T-helper 1 cell treated with Interleukin-12 subunit alpha and Interleukin-12 subunit beta and Interleukin-4 antibody, amounts not matched to agents 30 μg/mL and 1 μg/mL, for 36 hours (primary cell): ENCODE measurements around the gene MYO9A.
"Not testable (repeated sequence)": the region's sequence is repeated elsewhere in the genome, so short reads cannot be mapped to it uniquely, and the experiment has no call there.

ENCODE experiments used
- H3K27ac Mint-ChIP-seq: one replicate; pipeline ENCODE4 v1.8.0; 2021; ENCODE audit warnings: mild to moderate bottlenecking, mixed read lengths
- H3K27me3 Mint-ChIP-seq: one replicate; pipeline ENCODE4 v1.8.0; 2021; ENCODE audit warnings: low read depth, mixed read lengths
- H3K36me3 Mint-ChIP-seq: one replicate; pipeline ENCODE4 v1.8.0; 2021; ENCODE audit warnings: low read depth, mixed read lengths
- H3K4me1 Mint-ChIP-seq: one replicate; pipeline ENCODE4 v1.8.0; 2021; ENCODE audit warnings: low read depth, mixed read lengths
- H3K4me3 Mint-ChIP-seq: one replicate; pipeline ENCODE4 v1.8.0; 2021; ENCODE audit warnings: mild to moderate bottlenecking, moderate library complexity, mixed read lengths
- H3K9me3 Mint-ChIP-seq: one replicate; pipeline ENCODE4 v1.8.0; 2021; ENCODE audit warnings: mixed read lengths

MYO9A gene

DNA sequence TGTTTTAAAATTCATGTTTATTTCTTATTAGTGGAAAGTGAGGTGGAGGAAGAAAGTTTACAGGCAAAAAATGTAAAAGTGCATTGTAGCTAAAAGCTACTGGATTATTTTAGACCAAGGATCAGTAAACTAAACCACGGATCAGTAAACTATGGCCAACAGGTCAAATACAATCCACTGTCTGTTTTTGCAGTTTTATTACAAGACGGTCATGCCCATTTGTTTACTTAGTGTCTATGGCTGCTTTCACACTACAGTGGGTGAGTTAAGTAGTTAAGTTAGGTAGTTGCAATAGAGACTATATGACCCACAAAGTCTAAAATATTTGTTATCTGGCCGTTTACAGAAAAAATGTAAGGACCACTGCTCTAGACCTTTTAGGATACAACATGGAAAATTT, 225.6 kb downstream of the MYO9A start:
- H3K4me1 Mint-ChIP-seq = no peaks in the 10 kb centered on the region
- H3K27ac Mint-ChIP-seq = no peak overlapping the region
- H3K4me3 Mint-ChIP-seq = no peak overlapping the region
- no peaks in the 10 kb centered on the region for H3K9me3 Mint-ChIP-seq
- no peaks in the 10 kb centered on the region for H3K27me3 Mint-ChIP-seq
- peaks cover 2% of the 10 kb centered on the region for H3K36me3 Mint-ChIP-seq

DNA sequence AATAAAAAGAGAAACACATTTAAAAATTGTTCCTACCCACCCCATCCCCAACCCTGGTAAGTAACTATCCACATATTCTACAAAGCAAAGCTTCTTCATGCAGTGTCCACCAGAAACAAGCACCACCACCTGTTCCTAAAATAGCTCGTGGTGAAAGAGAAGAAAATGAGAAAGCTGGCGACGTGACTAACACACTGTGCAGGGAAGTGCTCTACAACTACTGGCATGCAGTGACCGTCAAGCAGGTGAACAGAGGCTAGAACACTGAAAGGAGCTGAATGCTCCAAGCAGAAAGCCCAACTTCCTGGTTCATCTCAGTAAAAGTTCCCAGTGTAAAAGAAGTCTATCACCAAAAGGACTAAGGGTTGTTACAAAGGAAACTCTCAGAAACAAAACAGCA, 226.9 kb downstream of the MYO9A start:
- H3K27ac Mint-ChIP-seq = no peak overlapping the region
- no peaks in the 10 kb centered on the region for H3K4me1 Mint-ChIP-seq
- H3K9me3 Mint-ChIP-seq = no peaks in the 10 kb centered on the region
- H3K36me3 Mint-ChIP-seq = peaks cover 2% of the 10 kb centered on the region
- no peak overlapping the region for H3K4me3 Mint-ChIP-seq
- no peaks in the 10 kb centered on the region for H3K27me3 Mint-ChIP-seq

DNA sequence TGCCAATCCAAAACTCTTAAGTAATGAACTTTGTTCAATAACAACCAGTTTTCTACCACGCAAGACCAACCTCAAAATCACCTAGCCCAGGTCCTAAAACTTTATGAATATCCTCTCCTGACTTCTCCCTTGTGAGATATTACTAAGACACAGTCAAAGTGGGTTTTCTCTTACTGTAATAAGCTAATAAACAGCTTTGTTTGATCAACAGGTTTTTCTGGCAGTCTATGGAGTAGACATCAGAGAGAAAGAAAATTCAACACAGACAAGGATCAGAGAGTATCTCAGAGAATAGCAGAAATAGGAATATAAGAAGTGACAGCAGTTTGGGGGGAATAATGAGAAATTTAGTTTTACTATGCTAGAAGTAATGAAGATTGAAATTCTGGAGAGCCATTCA, 228.0 kb downstream of the MYO9A start:
- no peaks in the 10 kb centered on the region for H3K9me3 Mint-ChIP-seq
- no peak overlapping the region for H3K27ac Mint-ChIP-seq
- H3K36me3 Mint-ChIP-seq = peaks cover 2% of the 10 kb centered on the region
- H3K27me3 Mint-ChIP-seq = no peaks in the 10 kb centered on the region
- no peak overlapping the region for H3K4me3 Mint-ChIP-seq
- H3K4me1 Mint-ChIP-seq = no peaks in the 10 kb centered on the region

DNA sequence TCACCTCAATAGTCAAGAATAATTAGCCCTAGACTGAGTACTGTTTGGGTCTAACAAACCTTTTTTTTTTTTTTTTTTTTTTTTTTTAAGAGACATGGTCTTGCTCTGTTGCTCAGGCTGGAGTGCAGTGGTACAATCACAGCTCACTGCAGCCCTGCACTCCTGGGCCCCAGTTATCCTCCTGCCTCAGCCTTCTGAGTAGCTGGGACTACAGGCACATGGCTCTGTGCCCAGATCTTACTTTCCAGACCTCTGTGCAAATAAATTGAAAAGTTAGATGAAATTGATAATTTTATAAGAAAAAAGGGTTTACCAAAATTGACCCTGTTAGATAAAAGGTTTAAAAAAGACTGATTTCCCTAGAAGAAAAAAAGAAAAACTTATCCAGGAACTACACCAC, 228.6 kb downstream of the MYO9A start:
- Mint-ChIP-seq H3K36me3 (peaks cover 2% of the 10 kb centered on the region), H3K27ac (no peak overlapping the region), H3K4me1 (no peaks in the 10 kb centered on the region), H3K9me3 (no peaks in the 10 kb centered on the region), H3K4me3 (no peak overlapping the region), H3K27me3 (no peaks in the 10 kb centered on the region)

DNA sequence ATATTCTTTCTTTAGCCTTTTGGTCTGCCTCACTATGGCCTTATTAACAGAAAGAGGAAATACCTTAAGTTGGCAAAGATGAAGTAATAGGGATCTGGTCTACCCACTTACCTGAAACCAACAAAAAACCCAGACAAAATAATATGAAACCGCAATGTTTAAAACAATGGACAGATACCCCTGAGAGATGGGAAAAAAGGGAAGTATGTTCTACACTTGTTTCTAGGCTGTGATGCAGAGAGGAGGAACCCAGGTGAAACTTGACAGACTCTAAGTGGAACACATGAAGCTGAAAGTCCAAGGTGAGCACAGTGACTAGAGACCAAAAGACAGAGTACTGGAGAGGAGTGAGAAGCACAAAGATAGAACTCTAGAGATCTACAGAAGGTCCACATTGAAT, 229.2 kb downstream of the MYO9A start:
- Mint-ChIP-seq H3K4me1 (no peaks in the 10 kb centered on the region), H3K36me3 (peaks cover 2% of the 10 kb centered on the region), H3K4me3 (no peak overlapping the region), H3K9me3 (no peaks in the 10 kb centered on the region), H3K27me3 (no peaks in the 10 kb centered on the region), H3K27ac (no peak overlapping the region)

DNA sequence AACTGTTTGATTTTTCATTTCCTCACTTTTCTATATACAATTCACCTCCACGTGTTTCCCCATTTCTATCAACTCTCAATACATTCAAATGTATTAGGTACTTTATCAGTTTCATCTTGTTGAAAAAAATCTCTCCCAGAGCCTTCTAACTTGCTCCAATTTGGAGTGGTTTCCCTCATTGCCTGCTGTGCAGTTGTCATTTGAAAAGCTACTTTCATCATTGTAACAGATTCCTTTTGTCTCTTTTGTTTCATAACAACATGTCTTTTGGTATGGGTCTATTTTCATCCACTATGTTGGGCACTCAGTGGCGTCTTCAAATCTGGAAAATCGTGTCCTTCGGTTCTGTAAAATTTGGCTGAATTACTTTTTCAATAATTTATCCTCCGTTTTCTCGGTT, 232.6 kb downstream of the MYO9A start:
- Mint-ChIP-seq H3K27me3 (no peaks in the 10 kb centered on the region), H3K27ac (no peak overlapping the region), H3K36me3 (peaks cover 2% of the 10 kb centered on the region), H3K4me3 (no peak overlapping the region), H3K9me3 (no peaks in the 10 kb centered on the region), H3K4me1 (no peaks in the 10 kb centered on the region)

DNA sequence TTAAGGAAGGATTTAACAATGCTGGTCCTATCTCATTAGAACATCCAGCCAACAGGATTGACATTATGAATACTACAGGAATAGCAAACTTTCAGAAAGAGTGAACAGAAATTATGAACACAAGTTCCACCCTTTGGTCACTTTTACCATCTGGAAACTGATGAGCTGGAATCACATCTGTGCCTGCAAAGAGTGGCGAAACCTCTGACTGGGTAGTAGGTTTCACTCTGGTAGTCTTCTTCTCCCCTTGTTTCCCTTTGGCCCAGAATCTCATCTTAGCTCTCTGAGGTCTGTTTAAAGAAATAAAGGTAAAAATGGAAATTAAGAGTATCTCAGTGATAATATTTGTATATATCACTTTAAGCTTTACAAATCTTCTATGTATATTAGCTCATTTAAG, 234.5 kb downstream of the MYO9A start:
- H3K9me3 Mint-ChIP-seq = no peaks in the 10 kb centered on the region
- no peaks in the 10 kb centered on the region for H3K27me3 Mint-ChIP-seq
- no peak overlapping the region for H3K27ac Mint-ChIP-seq
- no peaks in the 10 kb centered on the region for H3K36me3 Mint-ChIP-seq
- no peak overlapping the region for H3K4me3 Mint-ChIP-seq
- no peaks in the 10 kb centered on the region for H3K4me1 Mint-ChIP-seq

DNA sequence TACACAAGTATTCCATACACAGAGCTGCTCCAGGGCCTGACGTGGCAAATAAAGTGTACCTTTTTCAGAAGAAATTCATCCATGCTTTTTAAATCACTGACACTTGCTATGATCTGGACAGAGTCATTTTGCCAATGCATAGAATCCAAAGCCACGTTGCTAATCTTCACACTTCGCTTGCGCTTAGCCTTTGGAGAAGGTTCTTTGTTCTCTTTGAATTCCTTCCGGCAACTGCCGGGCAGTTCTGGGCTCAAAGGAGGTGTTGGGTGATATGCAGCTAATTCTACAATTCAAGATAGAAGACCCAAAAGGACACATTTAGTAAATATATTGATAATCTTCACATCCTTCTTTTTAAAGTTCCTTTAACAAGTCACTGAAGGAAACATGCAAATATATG, 237.7 kb downstream of the MYO9A start:
- Mint-ChIP-seq H3K27me3 (no peaks in the 10 kb centered on the region), H3K9me3 (no peaks in the 10 kb centered on the region), H3K4me1 (no peaks in the 10 kb centered on the region), H3K36me3 (no peaks in the 10 kb centered on the region), H3K4me3 (no peak overlapping the region), H3K27ac (no peak overlapping the region)

- H3K27me3 Mint-ChIP-seq = no peaks in the 10 kb centered on the region
- no peaks in the 10 kb centered on the region for H3K9me3 Mint-ChIP-seq
- no peaks in the 10 kb centered on the region for H3K36me3 Mint-ChIP-seq
- no peak overlapping the region for H3K4me3 Mint-ChIP-seq
- no peaks in the 10 kb centered on the region for H3K4me1 Mint-ChIP-seq
- H3K27ac Mint-ChIP-seq = no peak overlapping the region
Observed at GRCh38 chr15:71874245-71874644, 243.7 kb downstream of the MYO9A start.

GRCh38 chr15:71858232-71858631, 259.7 kb downstream of the MYO9A start:
- H3K36me3 Mint-ChIP-seq, H3K4me3 Mint-ChIP-seq, H3K4me1 Mint-ChIP-seq, H3K27me3 Mint-ChIP-seq, H3K27ac Mint-ChIP-seq, H3K9me3 Mint-ChIP-seq: not testable (repeated sequence)

GRCh38 chr15:71853543-71853942, 264.4 kb downstream of the MYO9A start:
- Mint-ChIP-seq H3K9me3 (no peaks in the 10 kb centered on the region), H3K27me3 (no peaks in the 10 kb centered on the region), H3K27ac (no peak overlapping the region), H3K36me3 (peaks cover 2% of the 10 kb centered on the region), H3K4me3 (no peak overlapping the region), H3K4me1 (no peaks in the 10 kb centered on the region)

DNA sequence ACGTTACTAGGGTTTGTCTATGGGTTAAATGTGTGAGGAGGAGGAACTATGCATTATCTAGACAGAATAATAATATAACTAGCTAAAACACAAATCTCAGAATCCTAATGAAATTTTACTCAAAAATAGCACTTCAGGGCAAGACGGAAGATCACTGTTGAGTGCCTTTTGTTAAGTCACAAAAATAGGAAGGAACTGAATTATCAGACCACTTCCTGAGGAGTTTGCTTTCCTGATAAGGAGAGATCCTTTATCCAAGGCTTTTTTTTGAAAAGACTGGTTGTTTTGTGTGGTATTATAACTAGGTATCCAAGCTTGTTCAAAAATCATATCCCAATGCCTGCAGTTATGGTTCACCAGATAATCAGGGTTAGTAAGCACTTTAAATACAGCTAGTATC, 273.0 kb downstream of the MYO9A start:
- no peaks in the 10 kb centered on the region for H3K27me3 Mint-ChIP-seq
- peaks cover 6% of the 10 kb centered on the region for H3K36me3 Mint-ChIP-seq
- no peaks in the 10 kb centered on the region for H3K4me1 Mint-ChIP-seq
- no peak overlapping the region for H3K4me3 Mint-ChIP-seq
- no peak overlapping the region for H3K27ac Mint-ChIP-seq
- no peaks in the 10 kb centered on the region for H3K9me3 Mint-ChIP-seq

GRCh38 chr15:71841563-71841962, 276.4 kb downstream of the MYO9A start:
- Mint-ChIP-seq H3K27ac (no peak overlapping the region), H3K4me3 (no peak overlapping the region), H3K27me3 (no peaks in the 10 kb centered on the region), H3K9me3 (no peaks in the 10 kb centered on the region), H3K36me3 (peaks cover 2% of the 10 kb centered on the region), H3K4me1 (no peaks in the 10 kb centered on the region)

- peaks cover 6% of the 10 kb centered on the region for H3K36me3 Mint-ChIP-seq
- H3K27me3 Mint-ChIP-seq = no peaks in the 10 kb centered on the region
- no peak overlapping the region for H3K27ac Mint-ChIP-seq
- H3K9me3 Mint-ChIP-seq = no peaks in the 10 kb centered on the region
- no peaks in the 10 kb centered on the region for H3K4me1 Mint-ChIP-seq
- H3K4me3 Mint-ChIP-seq = no peak overlapping the region
Observed at GRCh38 chr15:71830981-71831380, 287.0 kb downstream of the MYO9A start.

GRCh38 chr15:71826196-71826595, 291.8 kb downstream of the MYO9A start:
- Mint-ChIP-seq H3K9me3 (peaks cover 28% of the 10 kb centered on the region), H3K4me1 (no peaks in the 10 kb centered on the region), H3K27me3 (no peaks in the 10 kb centered on the region), H3K4me3 (no peak overlapping the region), H3K27ac (no peak overlapping the region), H3K36me3 (peaks cover 6% of the 10 kb centered on the region)

DNA sequence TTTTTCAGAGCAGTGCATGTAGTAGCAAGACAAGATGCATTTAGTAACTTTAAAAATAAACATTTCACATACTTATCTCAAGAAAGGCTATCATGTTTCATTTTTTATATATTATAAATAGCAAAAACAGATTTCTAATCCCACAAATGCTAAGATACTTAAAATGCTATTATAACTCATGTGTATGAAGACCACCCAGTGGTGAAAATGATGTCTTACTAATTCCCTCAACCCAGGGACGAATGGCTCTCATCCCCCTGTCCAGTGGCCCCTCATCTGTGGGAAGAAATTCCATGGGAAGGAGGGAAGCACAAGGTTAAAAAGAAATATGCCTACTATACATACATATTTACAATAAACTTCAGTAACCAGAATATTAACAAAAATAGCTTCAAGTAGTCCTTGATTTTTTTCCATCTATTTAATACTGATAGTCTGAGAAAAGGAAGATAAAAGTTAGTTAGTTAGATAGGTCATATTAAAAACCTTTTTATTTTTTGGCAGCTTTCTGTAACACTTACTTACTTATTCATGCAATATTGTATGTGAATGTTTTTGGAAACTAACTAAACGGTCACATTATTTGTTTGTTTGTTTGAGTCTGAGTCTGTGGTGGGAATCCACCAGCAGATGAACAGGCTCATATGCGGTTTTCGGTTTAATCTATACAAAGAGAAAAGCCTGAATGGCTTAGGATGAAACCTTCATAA, 292.8 kb downstream of the MYO9A start:
- no peaks in the 10 kb centered on the region for H3K27me3 Mint-ChIP-seq
- peaks cover 36% of the 10 kb centered on the region for H3K9me3 Mint-ChIP-seq
- H3K27ac Mint-ChIP-seq = no peak overlapping the region
- peaks cover 6% of the 10 kb centered on the region for H3K36me3 Mint-ChIP-seq
- no peak overlapping the region for H3K4me3 Mint-ChIP-seq
- no peaks in the 10 kb centered on the region for H3K4me1 Mint-ChIP-seq
